Activated T-cell treated with anti-CD3 and anti-CD28 coated beads for 4 hours (primary cell): ENCODE measurements around the gene KAT2B.

Experiments used
- DNase-seq: peaks from one replicate; pipeline ENCODE4 v3.0.0-alpha.2; 2020

The KAT2B gene

DNA sequence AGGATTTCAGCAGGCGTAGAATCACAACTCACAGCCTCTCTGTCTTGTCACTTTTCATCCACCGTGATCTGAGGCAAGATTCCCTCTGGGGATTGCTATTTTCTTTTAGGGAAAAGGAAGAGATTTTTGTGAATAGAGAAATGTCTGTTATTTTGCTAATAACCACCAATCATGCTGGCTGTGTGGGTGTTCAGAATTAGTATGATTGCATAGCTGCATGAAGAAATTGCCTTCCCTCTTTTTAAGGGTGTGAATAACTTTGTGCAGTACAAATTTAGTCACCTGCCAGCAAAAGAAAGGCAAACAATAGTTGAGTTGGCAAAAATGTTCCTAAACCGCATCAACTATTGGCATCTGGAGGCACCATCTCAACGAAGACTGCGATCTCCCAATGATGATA lies 60.8 kb downstream of the KAT2B start:
- no peak for DNase-seq

DNA sequence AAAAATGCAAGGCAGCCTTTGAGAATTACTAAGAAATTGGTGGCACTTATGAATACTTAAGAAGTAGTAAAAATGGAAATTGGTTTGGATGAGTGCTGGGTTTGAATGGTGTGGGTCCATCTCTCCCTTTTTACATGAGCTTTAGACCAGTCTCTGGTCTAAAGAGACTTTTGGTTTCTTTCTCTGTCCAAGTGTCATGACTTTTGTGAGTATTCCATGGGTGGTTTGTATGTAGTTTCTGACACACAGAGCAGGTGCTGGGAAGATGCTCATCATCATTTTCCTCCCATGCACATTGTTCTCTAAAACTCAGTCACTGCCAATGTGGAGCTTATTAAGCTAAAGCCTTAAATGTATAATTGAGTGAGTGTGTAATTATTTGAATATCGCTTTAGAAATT lies 63.5 kb downstream of the KAT2B start:
- no peak for DNase-seq

- DNase-seq: peak; percentile 34
These were observed 64.0 kb downstream of the KAT2B start for GRCh38 chr3:20104167-20104661.

DNA sequence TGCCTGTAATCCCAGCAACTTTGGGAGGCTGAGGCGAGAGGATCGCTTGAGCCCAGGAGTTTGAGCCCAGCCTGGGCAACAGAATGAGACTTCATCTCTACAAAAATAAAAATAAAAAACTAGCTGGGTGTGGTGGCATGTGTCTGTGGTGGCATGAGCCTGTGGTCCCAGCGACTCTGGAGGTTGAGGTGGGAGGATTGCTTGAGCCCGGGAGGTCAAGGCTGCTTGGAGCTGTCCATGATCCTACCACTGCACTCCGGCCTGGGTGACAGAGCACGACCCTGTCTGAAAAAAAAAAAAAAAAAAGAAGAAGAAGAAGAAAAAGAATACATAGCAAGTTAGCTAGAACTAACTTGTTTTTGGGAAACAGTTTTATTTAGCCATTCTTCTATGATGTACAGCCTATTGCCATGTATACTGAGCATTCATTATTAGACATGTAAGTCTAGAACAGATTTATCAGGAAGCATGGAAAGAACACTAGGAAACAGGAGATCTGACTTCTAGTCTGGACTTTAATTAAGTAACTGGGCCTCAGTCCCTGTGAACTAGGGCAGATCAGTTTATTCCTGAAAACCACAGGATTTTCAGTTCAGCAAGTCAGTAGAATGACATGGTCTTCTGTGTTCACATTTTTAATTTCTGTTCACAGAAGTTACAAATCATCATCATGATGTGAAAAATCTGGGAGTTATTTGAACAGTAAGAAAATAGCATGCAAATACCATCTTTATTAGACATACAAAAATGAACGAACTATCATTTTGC lies 65.5 kb downstream of the KAT2B start:
- DNase-seq: no peak

DNA sequence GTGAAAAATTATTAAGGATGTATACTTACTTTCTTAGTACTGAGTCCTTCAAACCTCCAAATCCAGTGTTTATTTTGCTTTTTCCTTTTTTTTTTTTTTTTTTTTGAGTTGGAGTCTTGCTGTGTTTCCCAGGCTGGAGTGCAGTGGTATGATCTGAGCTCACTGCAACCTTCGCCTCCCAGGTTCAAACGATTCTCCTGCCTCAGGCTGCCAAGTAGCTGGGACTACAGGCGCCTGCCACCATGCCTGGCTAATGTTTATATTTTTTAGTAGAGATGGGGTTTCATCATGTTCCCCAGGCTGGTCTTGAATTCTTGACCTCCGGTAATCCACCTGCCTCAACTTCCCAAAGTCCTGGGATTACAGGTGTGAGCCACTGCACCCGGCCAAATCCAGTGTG lies 67.5 kb downstream of the KAT2B start:
- DNase-seq: no peak

GRCh38 chr3:20108869-20109268 lies 68.6 kb downstream of the KAT2B start:
- no peak for DNase-seq

DNA sequence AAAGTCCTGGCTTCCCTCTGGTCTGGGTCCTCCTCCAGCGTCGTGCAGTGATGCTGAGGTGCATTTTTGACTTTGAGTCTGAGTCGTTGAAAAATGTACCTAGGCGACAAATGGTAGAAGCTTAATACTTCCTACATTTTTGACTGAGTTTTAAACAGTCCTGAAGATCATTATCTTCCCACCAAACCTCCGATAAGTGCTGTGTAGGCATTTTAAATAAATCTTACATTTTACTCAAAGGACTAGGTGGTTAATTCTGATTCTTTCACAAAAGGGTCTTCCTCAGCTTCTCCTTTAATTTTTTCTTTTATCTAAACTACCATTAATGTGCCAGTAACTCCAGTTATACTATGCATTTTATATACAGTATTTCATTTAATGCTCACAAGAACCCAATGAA lies 70.6 kb downstream of the KAT2B start:
- DNase-seq: no peak

- DNase-seq: no peak
These were observed 71.6 kb downstream of the KAT2B start for GRCh38 chr3:20111836-20112235.

GRCh38 chr3:20121088-20121487 lies 80.8 kb downstream of the KAT2B start:
- DNase-seq: no peak

GRCh38 chr3:20123131-20123652 lies 82.9 kb downstream of the KAT2B start:
- no peak for DNase-seq

DNA sequence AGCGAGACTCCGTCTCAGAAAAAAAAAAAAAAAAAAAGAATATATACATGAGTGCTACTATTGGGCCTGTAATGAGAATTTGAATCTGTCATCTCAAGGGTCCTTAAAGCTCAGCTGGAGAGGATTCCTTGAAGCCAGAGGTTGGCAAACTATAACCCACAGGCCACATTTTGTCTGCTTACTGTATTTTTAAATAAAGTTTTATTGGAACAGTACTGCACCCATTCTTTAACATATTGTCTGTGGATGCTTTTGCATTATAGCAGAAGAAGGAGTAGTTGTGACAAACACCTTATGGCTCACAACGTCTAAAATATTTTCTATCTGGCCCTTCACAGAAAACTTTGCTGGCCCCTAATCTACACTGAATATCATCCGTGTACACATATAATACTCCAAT lies 85.0 kb downstream of the KAT2B start:
- no peak for DNase-seq

DNA sequence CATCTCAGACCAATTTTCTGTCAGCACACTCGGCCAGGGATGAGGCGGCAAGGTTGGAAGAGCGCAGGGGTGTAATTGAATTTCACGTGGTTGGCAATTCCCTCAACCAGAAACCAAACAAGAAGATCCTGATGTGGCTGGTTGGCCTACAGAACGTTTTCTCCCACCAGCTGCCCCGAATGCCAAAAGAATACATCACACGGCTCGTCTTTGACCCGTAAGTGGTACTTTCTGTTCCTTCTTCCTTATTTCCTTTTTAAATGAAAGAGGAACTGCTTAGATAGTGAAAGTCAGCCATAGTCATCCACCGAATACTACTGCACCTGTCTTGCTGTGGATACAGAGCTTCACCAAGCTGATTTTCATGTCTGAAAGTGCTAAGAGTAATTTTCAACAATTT lies 85.7 kb downstream of the KAT2B start:
- no peak for DNase-seq

DNA sequence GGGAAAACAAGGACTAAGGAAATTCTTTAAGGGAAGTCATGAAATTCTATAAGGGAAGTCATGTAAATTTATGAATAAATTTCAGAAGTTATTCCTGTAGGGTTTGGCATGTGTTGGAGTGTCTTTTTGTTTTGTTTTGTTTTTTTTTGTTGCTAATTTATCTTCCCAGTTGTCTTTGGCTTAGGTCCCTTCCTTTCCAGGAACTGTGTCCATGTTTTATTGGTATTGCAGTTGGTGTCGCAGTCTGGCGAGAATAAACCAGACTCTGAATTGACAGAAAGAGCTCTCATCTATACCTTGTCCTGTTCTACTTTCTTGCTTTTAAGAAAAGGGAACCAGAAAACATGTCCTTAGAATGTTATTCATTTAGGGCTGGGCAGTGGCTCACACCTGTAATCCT lies 88.1 kb downstream of the KAT2B start:
- no peak for DNase-seq

- DNase-seq: no peak
These were observed 89.9 kb downstream of the KAT2B start for GRCh38 chr3:20130106-20130505.

DNA sequence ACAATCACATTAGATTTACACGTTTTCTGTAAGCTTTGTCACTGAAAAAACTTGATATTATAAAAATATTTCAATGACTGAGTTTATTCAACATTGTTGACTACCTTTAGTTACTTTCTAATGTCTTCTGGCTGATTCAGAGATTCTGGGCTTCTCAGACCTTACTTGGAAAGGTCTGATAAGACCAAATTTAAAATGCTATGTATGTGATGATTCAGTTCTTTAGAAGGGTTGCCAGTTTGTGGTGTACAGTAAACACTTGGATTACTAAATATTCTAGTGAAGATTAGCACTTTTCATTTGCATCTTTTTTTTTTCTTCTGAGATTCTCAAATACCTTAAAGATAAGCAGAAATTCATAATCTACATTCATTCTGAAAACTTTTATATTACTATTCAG lies 96.0 kb downstream of the KAT2B start:
- DNase-seq: no peak

- DNase-seq: no peak
These were observed 97.4 kb downstream of the KAT2B start for GRCh38 chr3:20137647-20138046.

DNA sequence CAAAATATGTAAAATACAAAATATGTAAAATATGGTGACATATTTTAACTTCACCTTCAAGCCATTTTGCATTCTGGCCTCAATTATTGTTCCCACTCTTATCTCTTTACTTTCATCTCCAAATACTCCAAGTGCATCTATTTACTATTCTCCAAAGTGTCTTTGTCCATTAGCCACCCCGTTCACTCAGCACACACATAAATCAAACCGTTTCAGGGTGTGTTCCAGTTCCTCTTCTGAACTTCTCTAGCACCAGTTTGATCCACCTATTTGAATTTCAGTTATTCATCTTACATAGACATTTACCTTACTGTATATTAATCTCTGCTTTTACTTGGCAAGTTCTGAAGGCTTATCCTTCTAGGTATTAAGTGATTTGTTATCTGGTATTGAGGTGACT lies 100.6 kb downstream of the KAT2B start:
- no peak for DNase-seq

GRCh38 chr3:20141316-20141715 lies 101.1 kb downstream of the KAT2B start:
- DNase-seq: no peak

GRCh38 chr3:20141851-20142250 lies 101.6 kb downstream of the KAT2B start:
- no peak for DNase-seq

DNA sequence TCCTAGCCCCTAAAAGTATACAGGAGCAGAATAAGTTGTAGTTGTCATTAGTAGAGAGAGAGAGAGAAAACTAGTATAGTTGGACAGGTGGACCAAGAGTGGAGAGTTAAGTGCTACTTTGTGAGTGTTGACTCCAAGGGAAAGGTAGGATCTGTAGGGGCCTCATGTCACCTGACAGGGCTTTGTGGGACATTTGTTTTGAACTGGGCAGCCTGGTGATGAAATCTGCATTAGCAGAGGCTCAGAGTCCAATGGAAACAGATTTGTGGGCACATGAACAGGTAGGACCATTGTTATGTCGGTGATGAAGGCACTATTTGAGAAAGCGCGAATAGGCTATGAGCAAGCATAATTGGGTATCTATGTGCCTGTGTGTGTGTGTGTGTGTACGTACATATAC lies 102.3 kb downstream of the KAT2B start:
- DNase-seq: no peak

GRCh38 chr3:20143519-20143918 lies 103.3 kb downstream of the KAT2B start:
- no peak for DNase-seq

GRCh38 chr3:20145874-20146273 lies 105.6 kb downstream of the KAT2B start:
- DNase-seq: no peak

- no peak for DNase-seq
These were observed 106.1 kb downstream of the KAT2B start for GRCh38 chr3:20146301-20146700.

DNA sequence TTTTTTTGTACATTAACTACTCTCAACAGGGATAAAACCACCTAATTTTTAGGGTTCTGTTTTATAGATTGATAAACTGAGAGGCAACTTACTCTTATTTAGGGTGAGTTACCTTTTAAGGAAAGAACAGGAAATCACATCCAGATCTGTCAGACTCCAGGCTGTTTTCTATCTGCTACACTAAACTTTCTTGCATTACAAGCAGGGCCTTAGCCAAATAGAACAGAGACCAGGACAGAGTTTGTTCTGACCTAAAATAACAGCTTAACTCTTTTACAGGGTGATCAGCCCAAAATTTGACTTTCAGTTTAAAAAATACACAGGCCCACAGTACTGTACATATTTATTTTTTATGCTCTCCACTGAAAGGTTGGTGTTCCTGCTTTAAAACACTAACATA lies 107.1 kb downstream of the KAT2B start:
- DNase-seq: no peak

DNA sequence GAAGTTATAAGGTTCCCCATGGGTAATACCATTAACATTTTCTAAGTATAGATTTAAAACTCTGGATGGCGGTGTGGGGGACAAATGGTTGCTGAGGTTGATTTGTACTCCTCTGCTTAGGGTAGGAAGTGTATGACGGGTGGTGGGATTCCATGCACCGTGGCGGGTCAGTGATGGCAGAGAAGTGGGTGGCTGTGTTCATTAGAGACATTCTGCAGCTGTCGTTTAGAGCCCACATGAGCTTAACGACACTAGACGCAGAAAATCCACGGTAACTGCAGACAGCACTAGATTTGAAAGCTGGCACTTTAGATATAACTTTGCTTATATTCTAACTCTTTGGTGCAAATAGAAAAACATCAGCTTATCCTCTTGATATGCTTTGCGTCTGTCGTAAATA lies 108.2 kb downstream of the KAT2B start:
- no peak for DNase-seq
